Progenitor cell of endocrine pancreas (in vitro differentiated cells): ENCODE measurements around the gene PAX7. TPM values are rescaled to one million over a fixed set of nuclear protein-coding genes. Genes with fewer than 3 reads are reported as not detected.

Experiments
- DNase-seq: peaks from one replicate; pipeline ENCODE4 v3.0.0; 2021; ENCODE audit warnings: low spot score; ENCODE audit not compliant: unreplicated experiment
- H3K27ac Mint-ChIP-seq: 2 replicates; pipeline ENCODE4 v1.8.0; 2021; ENCODE audit warnings: mild to moderate bottlenecking, moderate library complexity, mixed read lengths
- H3K27me3 Mint-ChIP-seq: 2 replicates; pipeline ENCODE4 v1.8.0; 2021; ENCODE audit warnings: mixed read lengths
- H3K36me3 Mint-ChIP-seq: 2 replicates; pipeline ENCODE4 v1.8.0; 2022; ENCODE audit warnings: mixed read lengths; ENCODE audit not compliant: insufficient read depth
- H3K4me1 Mint-ChIP-seq: 2 replicates; pipeline ENCODE4 v1.8.0; 2021; ENCODE audit warnings: low read depth, mixed read lengths
- H3K4me3 Mint-ChIP-seq: 2 replicates; pipeline ENCODE4 v1.8.0; 2021; ENCODE audit warnings: low read depth, mild to moderate bottlenecking, moderate library complexity, mixed read lengths
- H3K9me3 Mint-ChIP-seq: 2 replicates; pipeline ENCODE4 v1.8.0; 2021; ENCODE audit warnings: low read depth, mixed read lengths
- total RNA-seq: library from RNA; stranded (reverse); gene quantifications from 2 replicates; pipeline ENCODE4 v1.2.1, GENCODE V29; 2021
- TF ChIP-seq, protein P1 (sequence below): fragments of 200-600 bp; sonication (generic); IDR thresholded peaks from one replicate; pipeline ENCODE4 v1.5.0; 2021; ENCODE audit warnings: antibody characterized with exemption, mild to moderate bottlenecking; ENCODE audit not compliant: unreplicated experiment

Gene PAX7
- total RNA-seq, 1 donor from 2014 or later: not detected

GRCh38 chr1:18752409-18752808 is 121.8 kb downstream of the PAX7 start:
- DNase-seq: no peak
- Mint-ChIP-seq H3K27me3 (peaks cover 63% of the 10 kb centered on the region), H3K36me3 (no peaks in the 10 kb centered on the region), H3K4me1 (peaks cover 5% of the 10 kb centered on the region), H3K9me3 (peaks cover under 1% of the 10 kb centered on the region), H3K27ac (no peak overlapping the region), H3K4me3 (no peak overlapping the region)
- TF ChIP-seq, protein P1, sequence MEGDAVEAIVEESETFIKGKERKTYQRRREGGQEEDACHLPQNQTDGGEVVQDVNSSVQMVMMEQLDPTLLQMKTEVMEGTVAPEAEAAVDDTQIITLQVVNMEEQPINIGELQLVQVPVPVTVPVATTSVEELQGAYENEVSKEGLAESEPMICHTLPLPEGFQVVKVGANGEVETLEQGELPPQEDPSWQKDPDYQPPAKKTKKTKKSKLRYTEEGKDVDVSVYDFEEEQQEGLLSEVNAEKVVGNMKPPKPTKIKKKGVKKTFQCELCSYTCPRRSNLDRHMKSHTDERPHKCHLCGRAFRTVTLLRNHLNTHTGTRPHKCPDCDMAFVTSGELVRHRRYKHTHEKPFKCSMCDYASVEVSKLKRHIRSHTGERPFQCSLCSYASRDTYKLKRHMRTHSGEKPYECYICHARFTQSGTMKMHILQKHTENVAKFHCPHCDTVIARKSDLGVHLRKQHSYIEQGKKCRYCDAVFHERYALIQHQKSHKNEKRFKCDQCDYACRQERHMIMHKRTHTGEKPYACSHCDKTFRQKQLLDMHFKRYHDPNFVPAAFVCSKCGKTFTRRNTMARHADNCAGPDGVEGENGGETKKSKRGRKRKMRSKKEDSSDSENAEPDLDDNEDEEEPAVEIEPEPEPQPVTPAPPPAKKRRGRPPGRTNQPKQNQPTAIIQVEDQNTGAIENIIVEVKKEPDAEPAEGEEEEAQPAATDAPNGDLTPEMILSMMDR: no peak

DNA sequence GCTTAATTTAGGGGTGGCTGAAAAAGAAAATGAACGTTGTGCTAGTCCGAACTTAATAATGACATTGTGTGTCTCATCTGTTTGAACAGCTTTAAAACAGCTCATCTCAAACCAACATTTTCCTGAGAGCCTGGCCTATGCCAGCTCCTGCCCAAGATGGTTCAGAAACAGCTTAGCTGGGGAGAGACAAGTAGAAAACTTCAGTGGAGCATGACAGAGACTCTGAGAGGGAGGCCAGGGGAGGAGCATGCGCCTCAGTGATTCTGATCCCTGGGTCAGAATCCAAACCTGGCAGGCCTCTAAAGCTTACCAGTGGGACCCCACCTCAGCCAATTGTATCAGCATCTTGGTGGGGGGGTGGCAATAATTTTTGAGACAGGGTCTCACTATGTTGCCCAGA is 129.5 kb downstream of the PAX7 start:
- no peak for DNase-seq
- Mint-ChIP-seq H3K4me3 (no peak overlapping the region), H3K36me3 (no peaks in the 10 kb centered on the region), H3K9me3 (peaks cover 5% of the 10 kb centered on the region), H3K4me1 (no peaks in the 10 kb centered on the region), H3K27me3 (peaks cover 70% of the 10 kb centered on the region), H3K27ac (no peak overlapping the region)
- TF ChIP-seq, protein P1: no peak

DNA sequence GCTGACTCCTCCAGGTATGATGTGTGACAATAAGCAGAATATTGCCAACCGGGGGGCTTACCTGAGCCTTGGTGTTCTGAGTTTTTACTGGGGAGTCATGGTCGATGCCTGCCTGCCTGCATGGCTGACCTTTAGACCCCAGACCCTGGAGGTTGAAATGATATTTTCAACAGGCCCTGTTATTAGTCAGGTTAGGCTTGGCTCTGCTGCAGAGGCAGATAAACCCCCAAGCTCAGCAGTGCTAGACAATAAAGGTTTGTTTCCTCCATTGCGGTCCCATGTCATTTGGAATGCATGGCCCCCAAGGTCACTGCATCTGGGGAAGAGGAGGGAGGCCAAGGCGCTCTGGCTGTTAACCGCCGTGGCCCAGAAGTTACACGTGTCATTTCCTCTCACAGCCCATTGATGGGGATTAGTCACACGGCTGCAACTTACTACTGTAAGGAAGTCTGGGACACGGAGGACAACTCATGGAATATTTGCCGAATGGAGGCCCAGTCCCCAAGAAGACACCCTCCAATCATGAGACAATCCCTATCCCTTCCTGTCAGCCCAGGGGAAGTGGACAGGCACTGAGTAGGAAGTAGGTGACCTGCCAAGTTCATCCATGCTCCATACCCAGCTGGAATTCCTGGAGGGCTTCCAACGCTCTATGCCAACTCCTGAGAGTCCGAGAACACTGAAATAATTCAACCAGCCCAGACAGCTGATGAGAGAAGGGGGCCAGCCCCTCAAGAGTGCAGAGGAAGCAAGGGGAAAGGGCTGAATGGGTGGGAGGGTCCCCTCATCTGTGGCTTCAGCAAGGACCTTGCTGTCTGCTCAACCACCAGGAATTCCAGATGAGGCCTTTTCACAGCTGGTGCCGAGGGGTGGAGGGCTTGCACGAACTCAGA is 131.5 kb downstream of the PAX7 start:
- peaks cover 5% of the 10 kb centered on the region for H3K9me3 Mint-ChIP-seq
- H3K4me3 Mint-ChIP-seq: no peak overlapping the region
- peaks cover 72% of the 10 kb centered on the region for H3K27me3 Mint-ChIP-seq
- H3K36me3 Mint-ChIP-seq: no peaks in the 10 kb centered on the region
- TF ChIP-seq, protein P1: no peak
- no peaks in the 10 kb centered on the region for H3K4me1 Mint-ChIP-seq
- H3K27ac Mint-ChIP-seq: no peak overlapping the region
- DNase-seq: no peak

DNA sequence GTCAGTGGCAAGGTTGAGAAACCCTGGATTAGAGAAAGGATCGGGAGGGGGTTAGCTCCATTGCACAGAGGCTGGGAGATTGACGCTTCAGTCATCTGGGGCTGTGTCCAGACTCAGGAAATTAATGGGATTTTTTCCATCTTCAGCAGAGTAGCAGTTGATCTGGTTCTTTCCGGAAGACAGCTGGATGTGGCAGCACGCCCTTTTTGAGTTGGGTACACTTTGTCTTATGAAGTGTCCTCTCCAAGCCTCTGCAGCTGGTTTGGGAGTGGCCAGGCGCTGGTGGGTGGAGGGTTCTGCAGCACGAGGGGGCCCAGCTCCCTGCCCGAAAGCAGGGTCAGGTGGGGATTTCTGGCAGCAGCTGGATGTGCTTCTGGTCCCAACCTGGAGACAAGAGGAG is 133.7 kb downstream of the PAX7 start:
- no peak overlapping the region for H3K27ac Mint-ChIP-seq
- no peaks in the 10 kb centered on the region for H3K4me1 Mint-ChIP-seq
- peaks cover 64% of the 10 kb centered on the region for H3K27me3 Mint-ChIP-seq
- no peaks in the 10 kb centered on the region for H3K9me3 Mint-ChIP-seq
- H3K36me3 Mint-ChIP-seq: no peaks in the 10 kb centered on the region
- no peak overlapping the region for H3K4me3 Mint-ChIP-seq
- no peak for DNase-seq
- TF ChIP-seq, protein P1: no peak

DNA sequence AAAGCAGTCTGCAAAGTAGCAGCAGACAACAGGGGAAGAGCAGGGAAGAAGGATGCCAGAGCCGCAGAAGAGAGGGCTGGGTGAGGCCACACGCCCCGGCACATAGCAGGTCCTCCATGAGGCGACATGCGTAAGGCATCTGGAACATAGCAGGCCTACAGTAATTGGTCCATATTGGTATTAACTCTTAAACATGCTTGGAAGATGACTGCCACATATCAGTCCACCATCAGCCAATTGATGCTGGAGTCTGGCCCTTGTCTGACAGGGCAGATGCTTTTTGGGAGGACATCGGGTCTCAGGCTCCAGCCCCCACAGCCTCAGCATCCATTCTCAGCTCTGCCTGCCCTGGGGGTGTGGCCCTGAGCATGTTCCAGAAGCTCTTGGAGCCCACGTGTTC is 135.1 kb downstream of the PAX7 start:
- TF ChIP-seq, protein P1: no peak
- no peak overlapping the region for H3K27ac Mint-ChIP-seq
- H3K4me3 Mint-ChIP-seq: no peak overlapping the region
- H3K36me3 Mint-ChIP-seq: no peaks in the 10 kb centered on the region
- no peak for DNase-seq
- peaks cover 72% of the 10 kb centered on the region for H3K27me3 Mint-ChIP-seq
- no peaks in the 10 kb centered on the region for H3K4me1 Mint-ChIP-seq
- no peaks in the 10 kb centered on the region for H3K9me3 Mint-ChIP-seq
